Caco-2 (cell line): ENCODE measurements around the gene TMEM95. TPM values are rescaled to one million over a fixed set of nuclear protein-coding genes. Genes with fewer than 3 reads are reported as not detected.
"Not testable (repeated sequence)": the region's sequence is repeated elsewhere in the genome, so short reads cannot be mapped to it uniquely, and the experiment has no call there.

Experiments used
- BruUV-seq: library from RNA; stranded (reverse); fragments of 400-500 nt; replicated peaks from 2 replicates; lab custom pipeline; 2021; lab: Mats Ljungman, UMichigan
- CTCF ChIA-PET: fragments of 300-600 bp; sonication (Branson Sonifier 250); formaldehyde crosslinking; loops from one replicate; lab custom pipeline; 2022; ENCODE audit warnings: antibody characterized with exemption; lab: Charles Lee
- POLR2A ChIA-PET: fragments of 300-600 bp; sonication (Branson Sonifier 250); formaldehyde crosslinking; loops from one replicate; lab custom pipeline; 2022; ENCODE audit warnings: antibody characterized with exemption; lab: Charles Lee
- DNase-seq, 2 experiments: peaks; one replicate each; pipeline versions ENCODE4 v3.0.0 to v3.0.0-alpha.2; 2020 to 2022
- H3K27me3 ChIP-seq: replicated peaks from 2 replicates; pipeline ENCODE4 v1.6.0; 2011; ENCODE audit warnings: low read length; ENCODE audit not compliant: control insufficient read depth, insufficient read depth
- H3K36me3 ChIP-seq: 2 replicates; pipeline ENCODE4 v1.5.1; 2011; ENCODE audit warnings: low read length; ENCODE audit not compliant: control insufficient read depth, insufficient read depth
- H3K4me1 ChIP-seq: fragments of 250-450 bp; sonication (Bioruptor Pico); 2 replicates; pipeline ENCODE4 v1.5.1; 2020; ENCODE audit warnings: mild to moderate bottlenecking
- H3K4me3 ChIP-seq: 2 replicates; pipeline ENCODE4 v1.5.1; 2011; ENCODE audit warnings: low read depth, mild to moderate bottlenecking, control low read depth, low read length
- H3K9me3 ChIP-seq: fragments of 250-450 bp; sonication (Bioruptor Pico); 2 replicates; pipeline ENCODE4 v1.5.1; 2020; ENCODE audit warnings: mild to moderate bottlenecking, moderate library complexity
- H3K27ac Mint-ChIP-seq: one replicate; pipeline ENCODE4 v1.8.0; 2022; ENCODE audit warnings: mixed read lengths; ENCODE audit not compliant: unreplicated experiment
- H3K27me3 Mint-ChIP-seq: one replicate; pipeline ENCODE4 v1.8.0; 2022; ENCODE audit warnings: mixed read lengths; ENCODE audit not compliant: insufficient read depth, unreplicated experiment
- H3K36me3 Mint-ChIP-seq: one replicate; pipeline ENCODE4 v1.8.0; 2022; ENCODE audit warnings: mild to moderate bottlenecking, mixed read lengths; ENCODE audit not compliant: insufficient read depth, unreplicated experiment
- H3K4me1 Mint-ChIP-seq: one replicate; pipeline ENCODE4 v1.8.0; 2022; ENCODE audit warnings: low read depth, mixed read lengths; ENCODE audit not compliant: unreplicated experiment
- H3K4me3 Mint-ChIP-seq: one replicate; pipeline ENCODE4 v1.8.0; 2022; ENCODE audit warnings: mild to moderate bottlenecking, moderate library complexity, mixed read lengths; ENCODE audit not compliant: unreplicated experiment
- H3K9me3 Mint-ChIP-seq: one replicate; pipeline ENCODE4 v1.8.0; 2022; ENCODE audit warnings: mixed read lengths; ENCODE audit not compliant: unreplicated experiment
- CTCF ChIP-seq, 2 experiments: fragments of 200-600 bp in 1 of 2; IDR thresholded peaks; 1 replicate in 1 of 2; 2 replicates in 1 of 2; pipeline versions ENCODE4 v1.5.1 to v1.8.0; 2011 to 2022; ENCODE audit warnings: antibody characterized with exemption in 1 of 2, control low read depth in 1 of 2, inconsistent platforms in 1 of 2, low read depth in 1 of 2, low read length in 1 of 2, mild to moderate bottlenecking in 1 of 2, moderate library complexity in 1 of 2; ENCODE audit not compliant: insufficient read depth in 1 of 2, severe bottlenecking in 1 of 2, unreplicated experiment in 1 of 2
- intact Hi-C: fragments of 100-400 bp; cut with micrococcal nuclease; formaldehyde crosslinking; loops from one replicate; pipeline ENCODE4 v1.10.0; 2022; ENCODE audit not compliant: unreplicated experiment
- total RNA-seq: library from RNA; stranded (reverse); gene quantifications from 2 replicates; pipeline ENCODE4 v1.2.3, GENCODE V29; 2022

Gene TMEM95
- total RNA-seq, 1 experiment from 2014 or later = not detected

- H3K4me3 Mint-ChIP-seq = no peak overlapping the region
- DNase-seq = no peak
- intact Hi-C loops = no loop called here
- BruUV-seq = no TSS peak
- no peaks in the 10 kb centered on the region for H3K4me1 Mint-ChIP-seq
- no peak overlapping the region for H3K4me3 ChIP-seq
- H3K27me3 ChIP-seq = no peaks in the 10 kb centered on the region
- H3K36me3 Mint-ChIP-seq = peaks cover 2% of the 10 kb centered on the region
- H3K36me3 ChIP-seq = no peaks in the 10 kb centered on the region
- H3K27me3 Mint-ChIP-seq = no peaks in the 10 kb centered on the region
- POLR2A ChIA-PET = no interaction called here
- no peaks in the 10 kb centered on the region for H3K9me3 Mint-ChIP-seq
- no peak overlapping the region for H3K27ac Mint-ChIP-seq
- no peaks in the 10 kb centered on the region for H3K9me3 ChIP-seq
- CTCF ChIA-PET = interaction anchor here (0.7 kb wide), 1 partner anchor 21 kb away, joined by 3 read pairs; no protein-coding TSS in a partner anchor
- 0 out of 2 replicates have a peak, but pooled peaks cover 4% of the 10 kb centered on the region for H3K4me1 ChIP-seq
- no peak for TF ChIP-seq CTCF (IDR thresholded peaks at IDR 0.05; ENCODE audit: insufficient read depth in 1 of 2, low read depth in 1 of 2, low read length in 1 of 2, severe bottlenecking in 1 of 2, unreplicated experiment in 1 of 2)
These were observed 19.9 kb upstream of the TMEM95 start for GRCh38 chr17:7334938-7335538.

GRCh38 chr17:7335765-7336164 is 19.2 kb upstream of the TMEM95 start:
- H3K4me1 Mint-ChIP-seq, POLR2A ChIA-PET, H3K27ac Mint-ChIP-seq, H3K9me3 Mint-ChIP-seq, H3K36me3 ChIP-seq, H3K36me3 Mint-ChIP-seq, H3K27me3 Mint-ChIP-seq, H3K27me3 ChIP-seq, H3K4me3 ChIP-seq, BruUV-seq, H3K4me3 Mint-ChIP-seq, CTCF ChIA-PET, H3K9me3 ChIP-seq, DNase-seq, intact Hi-C loops, H3K4me1 ChIP-seq: not testable (repeated sequence)

- DNase-seq = no peak
- TF ChIP-seq CTCF (IDR thresholded peaks at IDR 0.05; ENCODE audit: insufficient read depth in 1 of 2, low read depth in 1 of 2, low read length in 1 of 2, severe bottlenecking in 1 of 2, unreplicated experiment in 1 of 2) = no peak
- Mint-ChIP-seq H3K27me3 (peaks cover 2% of the 10 kb centered on the region), H3K27ac (no peak within 1 kb of the TSS), H3K36me3 (peaks cover 4% of the 10 kb centered on the region), H3K4me1 (no peaks in the 10 kb centered on the region), H3K9me3 (no peaks in the 10 kb centered on the region), H3K4me3 (no peak within 1 kb of the TSS)
- H3K27me3 ChIP-seq = no peaks in the 10 kb centered on the region
- no TSS peak for BruUV-seq
- no peak within 1 kb of the TSS for H3K4me3 ChIP-seq
- no peaks in the 10 kb centered on the region for H3K36me3 ChIP-seq
- intact Hi-C loops = no loop called here
- ChIA-PET CTCF (no interaction called here), POLR2A (no interaction called here)
- no peaks in the 10 kb centered on the region for H3K9me3 ChIP-seq
- H3K4me1 ChIP-seq = no peaks in the 10 kb centered on the region
These were observed 18.4 kb upstream of the TMEM95 start, which contains the start of gene ACAP1 for GRCh38 chr17:7336240-7337175. Gene ACAP1 (plus strand): TSS chr17:7336529. CDS start chr17:7336735, 206 bp downstream.

GRCh38 chr17:7337600-7337999 is 17.4 kb upstream of the TMEM95 start:
- H3K27me3 Mint-ChIP-seq, POLR2A ChIA-PET, H3K4me3 ChIP-seq, H3K4me1 ChIP-seq, H3K27me3 ChIP-seq, DNase-seq, BruUV-seq, CTCF ChIA-PET, H3K4me1 Mint-ChIP-seq, H3K9me3 Mint-ChIP-seq, H3K4me3 Mint-ChIP-seq, H3K36me3 ChIP-seq, H3K27ac Mint-ChIP-seq, H3K9me3 ChIP-seq, intact Hi-C loops: not testable (repeated sequence)
- H3K36me3 Mint-ChIP-seq = peaks cover 11% of the 10 kb centered on the region
